Measurements from ENCODE around the gene SHC4. TPM values are rescaled to one million over a fixed set of nuclear protein-coding genes. Genes with fewer than 3 reads are reported as not detected.
"Not testable (repeated sequence)": the region's sequence is repeated elsewhere in the genome, so short reads cannot be mapped to it uniquely, and the experiment has no call there.

The SHC4 gene
- total RNA-seq, 3 donors from 2014 or later, result 0.31 to 3.6 (median 0.43) TPM

GRCh38 chr15:48855501-48856440, 107.9 kb downstream of the SHC4 start:
- peak; percentile 86 for ATAC-seq
- peak in 1 of 3 donors; percentile 78 for DNase-seq
- Histone ChIP-seq H3K9me3 (no peaks in the 10 kb centered on the region), H3K4me3 (no peak overlapping the region), H3K36me3 (ENCODE audit: low read depth) (no peaks in the 10 kb centered on the region), H3K4me1 (ENCODE audit: low read depth) (no peaks in the 10 kb centered on the region)
- intact Hi-C loops (cut with DNase I, micrococcal nuclease), result no loop called here
- TF ChIP-seq CTCF (IDR thresholded peaks at IDR 0.05), result peak; percentile 23

- ATAC-seq; H3K36me3 ChIP-seq (ENCODE audit: low read depth); H3K4me1 ChIP-seq (ENCODE audit: low read depth); H3K9me3 ChIP-seq; intact Hi-C loops (cut with DNase I, micrococcal nuclease); H3K4me3 ChIP-seq; DNase-seq: not testable (repeated sequence)
These were observed 109.3 kb downstream of the SHC4 start for GRCh38 chr15:48854434-48854833.

- H3K9me3 ChIP-seq, result no peaks in the 10 kb centered on the region
- H3K36me3 ChIP-seq (ENCODE audit: low read depth), result no peaks in the 10 kb centered on the region
- ATAC-seq (no peak), DNase-seq (no peak)
- H3K4me3 ChIP-seq, result no peak overlapping the region
- TF ChIP-seq CTCF (IDR thresholded peaks at IDR 0.05), result no peak
- intact Hi-C loops (cut with DNase I, micrococcal nuclease), result no loop called here
- H3K4me1 ChIP-seq (ENCODE audit: low read depth), result no peaks in the 10 kb centered on the region
These were observed 111.8 kb downstream of the SHC4 start for GRCh38 chr15:48851956-48852355.

- no peak for DNase-seq
- H3K4me3 ChIP-seq, result no peak overlapping the region
- intact Hi-C loops (cut with DNase I, micrococcal nuclease), result no loop called here
- H3K9me3 ChIP-seq, result no peaks in the 10 kb centered on the region
- no peak for TF ChIP-seq CTCF (IDR thresholded peaks at IDR 0.05)
- H3K4me1 ChIP-seq (ENCODE audit: low read depth), result no peaks in the 10 kb centered on the region
- no peaks in the 10 kb centered on the region for H3K36me3 ChIP-seq (ENCODE audit: low read depth)
- no peak for ATAC-seq
These were observed 113.1 kb downstream of the SHC4 start for GRCh38 chr15:48850648-48851047.

GRCh38 chr15:48845123-48845522, 118.6 kb downstream of the SHC4 start:
- TF ChIP-seq CTCF (IDR thresholded peaks at IDR 0.05), result no peak
- ATAC-seq, result no peak
- no peaks in the 10 kb centered on the region for H3K4me1 ChIP-seq (ENCODE audit: low read depth)
- DNase-seq, result no peak
- H3K9me3 ChIP-seq, result no peaks in the 10 kb centered on the region
- H3K36me3 ChIP-seq (ENCODE audit: low read depth), result no peaks in the 10 kb centered on the region
- intact Hi-C loops (cut with DNase I, micrococcal nuclease), result no loop called here
- H3K4me3 ChIP-seq, result no peak overlapping the region

GRCh38 chr15:48842501-48842900, 121.2 kb downstream of the SHC4 start:
- H3K4me1 ChIP-seq (ENCODE audit: low read depth), result no peaks in the 10 kb centered on the region
- intact Hi-C loops (cut with DNase I, micrococcal nuclease), result no loop called here
- no peak for ATAC-seq
- H3K9me3 ChIP-seq, result no peaks in the 10 kb centered on the region
- no peak for DNase-seq
- H3K36me3 ChIP-seq (ENCODE audit: low read depth), result no peaks in the 10 kb centered on the region
- no peak overlapping the region for H3K4me3 ChIP-seq
- no peak for TF ChIP-seq CTCF (IDR thresholded peaks at IDR 0.05)

All from mucosa of descending colon (tissue), 3 donors.